ENCODE data around the gene ZNF277. TPM values are rescaled to one million over a fixed set of nuclear protein-coding genes. Genes with fewer than 3 reads are reported as not detected.

Gene ZNF277
- total RNA-seq, 3 donors from 2014 or later, result 16.8 to 26.9 (median 22.0) TPM

GRCh38 chr7:112271162-112271561 is 64.7 kb downstream of the ZNF277 start:
- no peak for DNase-seq
- ATAC-seq, result no peak
- Histone ChIP-seq H3K9me3 (no peaks in the 10 kb centered on the region), H3K4me3 (no peak overlapping the region), H3K36me3 (ENCODE audit: low read depth) (no peaks in the 10 kb centered on the region), H3K4me1 (ENCODE audit: low read depth) (no peaks in the 10 kb centered on the region)
- intact Hi-C loops (cut with DNase I, micrococcal nuclease), result no loop called here
- TF ChIP-seq, protein P1, sequence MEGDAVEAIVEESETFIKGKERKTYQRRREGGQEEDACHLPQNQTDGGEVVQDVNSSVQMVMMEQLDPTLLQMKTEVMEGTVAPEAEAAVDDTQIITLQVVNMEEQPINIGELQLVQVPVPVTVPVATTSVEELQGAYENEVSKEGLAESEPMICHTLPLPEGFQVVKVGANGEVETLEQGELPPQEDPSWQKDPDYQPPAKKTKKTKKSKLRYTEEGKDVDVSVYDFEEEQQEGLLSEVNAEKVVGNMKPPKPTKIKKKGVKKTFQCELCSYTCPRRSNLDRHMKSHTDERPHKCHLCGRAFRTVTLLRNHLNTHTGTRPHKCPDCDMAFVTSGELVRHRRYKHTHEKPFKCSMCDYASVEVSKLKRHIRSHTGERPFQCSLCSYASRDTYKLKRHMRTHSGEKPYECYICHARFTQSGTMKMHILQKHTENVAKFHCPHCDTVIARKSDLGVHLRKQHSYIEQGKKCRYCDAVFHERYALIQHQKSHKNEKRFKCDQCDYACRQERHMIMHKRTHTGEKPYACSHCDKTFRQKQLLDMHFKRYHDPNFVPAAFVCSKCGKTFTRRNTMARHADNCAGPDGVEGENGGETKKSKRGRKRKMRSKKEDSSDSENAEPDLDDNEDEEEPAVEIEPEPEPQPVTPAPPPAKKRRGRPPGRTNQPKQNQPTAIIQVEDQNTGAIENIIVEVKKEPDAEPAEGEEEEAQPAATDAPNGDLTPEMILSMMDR (IDR thresholded peaks at IDR 0.05), result no peak

- Histone ChIP-seq H3K36me3 (ENCODE audit: low read depth) (no peaks in the 10 kb centered on the region), H3K4me1 (ENCODE audit: low read depth) (no peaks in the 10 kb centered on the region), H3K9me3 (no peaks in the 10 kb centered on the region), H3K4me3 (no peak overlapping the region)
- TF ChIP-seq, protein P1 (IDR thresholded peaks at IDR 0.05), result no peak
- ATAC-seq (peak; percentile 91), DNase-seq (peak in 2 of 3 donors; percentile 35 to 58)
- intact Hi-C loops (cut with DNase I, micrococcal nuclease), result no loop called here
Observed at GRCh38 chr7:112272921-112273561, 66.5 kb downstream of the ZNF277 start.

- Histone ChIP-seq H3K4me3 (no peak overlapping the region), H3K36me3 (ENCODE audit: low read depth) (no peaks in the 10 kb centered on the region), H3K4me1 (ENCODE audit: low read depth) (no peaks in the 10 kb centered on the region), H3K9me3 (no peaks in the 10 kb centered on the region)
- TF ChIP-seq, protein P1 (IDR thresholded peaks at IDR 0.05), result no peak
- intact Hi-C loops (cut with DNase I, micrococcal nuclease), result no loop called here
- no peak for DNase-seq
- no peak for ATAC-seq
Observed at GRCh38 chr7:112279042-112279441, 72.5 kb downstream of the ZNF277 start.

DNA sequence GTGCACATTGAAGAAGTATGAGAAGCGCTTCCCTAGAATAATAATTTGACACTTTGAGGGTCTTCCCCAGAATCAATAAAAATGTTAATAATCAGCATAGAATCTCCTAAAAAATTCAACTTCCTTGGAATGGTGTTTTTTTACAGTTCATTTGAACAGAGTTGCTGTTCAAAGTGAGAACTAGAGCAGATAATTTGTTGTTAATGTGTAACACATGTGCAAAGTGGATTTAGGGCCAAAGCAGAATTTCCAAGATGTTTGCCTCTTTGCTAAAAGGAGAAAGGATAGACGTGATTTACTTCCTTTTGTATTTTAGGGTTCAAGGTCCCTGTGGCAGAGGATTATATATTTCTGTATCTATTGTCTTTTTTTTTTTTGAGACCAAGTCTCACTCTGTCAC is 73.8 kb downstream of the ZNF277 start:
- TF ChIP-seq, protein P1 (IDR thresholded peaks at IDR 0.05), result no peak
- intact Hi-C loops (cut with DNase I, micrococcal nuclease), result no loop called here

GRCh38 chr7:112282476-112283188 is 76.1 kb downstream of the ZNF277 start:
- Histone ChIP-seq H3K4me3 (no peak overlapping the region), H3K36me3 (ENCODE audit: low read depth) (no peaks in the 10 kb centered on the region), H3K4me1 (ENCODE audit: low read depth) (no peaks in the 10 kb centered on the region), H3K9me3 (no peaks in the 10 kb centered on the region)
- intact Hi-C loops (cut with DNase I, micrococcal nuclease), result no loop called here
- DNase-seq, result no peak
- no peak for ATAC-seq
- TF ChIP-seq, protein P1 (IDR thresholded peaks at IDR 0.05), result no peak

More for the DNA sequence above, 73.8 kb downstream of the ZNF277 start:
- Histone ChIP-seq H3K4me1 (ENCODE audit: low read depth) (no peaks in the 10 kb centered on the region), H3K4me3 (no peak overlapping the region), H3K36me3 (ENCODE audit: low read depth) (no peaks in the 10 kb centered on the region), H3K9me3 (no peaks in the 10 kb centered on the region)
- no peak for ATAC-seq
- DNase-seq, result no peak

Measured in mucosa of descending colon (tissue), 3 donors.